Stimulated activated naive CD8-positive, alpha-beta T cell treated with anti-CD3 and anti-CD28 coated beads, Interleukin-15, amount 100 ng/mL, for 72 hours (primary cell): ENCODE results near the gene HABP4.

Experiments used
- ATAC-seq: fragments of 150-1000 bp; cut with Tn5 transposase; 2 replicates; pipeline ENCODE4 v1.10.0; 2021; ENCODE audit warnings: mild to moderate bottlenecking, moderate library complexity
- DNase-seq, 2 donors: peaks; one replicate each; pipeline ENCODE4 v3.0.0; 2021 to 2022
- H3K27ac Mint-ChIP-seq, 2 donors: one replicate each; pipeline ENCODE4 v1.8.0; 2022; ENCODE audit warnings: mild to moderate bottlenecking in 2 of 2, mixed read lengths in 2 of 2, moderate library complexity in 2 of 2
- H3K27me3 Mint-ChIP-seq: one replicate; pipeline ENCODE4 v1.8.0; 2022; ENCODE audit warnings: mixed read lengths
- H3K4me1 Mint-ChIP-seq: one replicate; pipeline ENCODE4 v1.8.0; 2022; ENCODE audit warnings: mild to moderate bottlenecking, mixed read lengths
- H3K4me3 Mint-ChIP-seq, 2 donors: one replicate each; pipeline ENCODE4 v1.8.0; 2022; ENCODE audit warnings: mild to moderate bottlenecking in 2 of 2, mixed read lengths in 2 of 2, moderate library complexity in 1 of 2
- H3K9me3 Mint-ChIP-seq, 2 donors: one replicate each; pipeline ENCODE4 v1.8.0; 2022; ENCODE audit warnings: mixed read lengths in 2 of 2

Gene HABP4

GRCh38 chr9:96483197-96483596, 33.2 kb downstream of the HABP4 start:
- Mint-ChIP-seq H3K27me3 (no peaks in the 10 kb centered on the region), H3K9me3 (no peaks in the 10 kb centered on the region), H3K4me3 (no peak overlapping the region), H3K4me1 (peaks cover 9% of the 10 kb centered on the region), H3K27ac (no peak overlapping the region)
- DNase-seq (no peak), ATAC-seq (no peak)

GRCh38 chr9:96483733-96484390, 33.9 kb downstream of the HABP4 start:
- Mint-ChIP-seq H3K9me3 (no peaks in the 10 kb centered on the region), H3K4me3 (no peak overlapping the region), H3K27ac (no peak overlapping the region), H3K4me1 (peaks cover 3% of the 10 kb centered on the region), H3K27me3 (no peaks in the 10 kb centered on the region)
- no peak for ATAC-seq
- DNase-seq, result no peak

- ATAC-seq, result peak; percentile 87
- H3K9me3 Mint-ChIP-seq, result no peaks in the 10 kb centered on the region
- no peaks in the 10 kb centered on the region for H3K27me3 Mint-ChIP-seq
- DNase-seq, result no peak
- H3K27ac Mint-ChIP-seq, result peak overlapping the region in 1 of 2 donors; percentile 85
- H3K4me3 Mint-ChIP-seq, result no peak overlapping the region
- H3K4me1 Mint-ChIP-seq, result no peaks in the 10 kb centered on the region
These were observed 34.6 kb downstream of the HABP4 start for GRCh38 chr9:96484521-96484931.

GRCh38 chr9:96485280-96485679, 35.3 kb downstream of the HABP4 start:
- Mint-ChIP-seq H3K27me3 (no peaks in the 10 kb centered on the region), H3K4me1 (no peaks in the 10 kb centered on the region), H3K9me3 (no peaks in the 10 kb centered on the region), H3K27ac (peak overlapping the region in 1 of 2 donors; percentile 81), H3K4me3 (no peak overlapping the region)
- DNase-seq (no peak), ATAC-seq (no peak)

- Mint-ChIP-seq H3K9me3 (no peaks in the 10 kb centered on the region), H3K27ac (no peak overlapping the region), H3K4me1 (peaks cover 2% of the 10 kb centered on the region), H3K4me3 (no peak overlapping the region), H3K27me3 (no peaks in the 10 kb centered on the region)
- no peak for ATAC-seq
- DNase-seq, result no peak
These were observed 36.5 kb downstream of the HABP4 start for GRCh38 chr9:96486386-96487028.

- H3K27ac Mint-ChIP-seq, result no peak overlapping the region
- no peak overlapping the region for H3K4me3 Mint-ChIP-seq
- peaks cover 7% of the 10 kb centered on the region for H3K4me1 Mint-ChIP-seq
- no peaks in the 10 kb centered on the region for H3K27me3 Mint-ChIP-seq
- no peaks in the 10 kb centered on the region for H3K9me3 Mint-ChIP-seq
- ATAC-seq (no peak), DNase-seq (no peak)
These were observed 37.0 kb downstream of the HABP4 start for GRCh38 chr9:96487029-96487396.

- no peak overlapping the region for H3K27ac Mint-ChIP-seq
- no peaks in the 10 kb centered on the region for H3K27me3 Mint-ChIP-seq
- H3K4me3 Mint-ChIP-seq, result no peak overlapping the region
- no peak for DNase-seq
- H3K4me1 Mint-ChIP-seq, result peaks cover 7% of the 10 kb centered on the region
- no peak for ATAC-seq
- no peaks in the 10 kb centered on the region for H3K9me3 Mint-ChIP-seq
These were observed 38.0 kb downstream of the HABP4 start for GRCh38 chr9:96487949-96488348.

- H3K27ac Mint-ChIP-seq, result no peak overlapping the region
These were observed 39.6 kb downstream of the HABP4 start for GRCh38 chr9:96489482-96489979.

GRCh38 chr9:96490534-96491078, 40.6 kb downstream of the HABP4 start:
- Mint-ChIP-seq H3K27ac (no peak overlapping the region), H3K9me3 (no peaks in the 10 kb centered on the region), H3K4me1 (peaks cover 7% of the 10 kb centered on the region), H3K27me3 (no peaks in the 10 kb centered on the region), H3K4me3 (no peak overlapping the region)
- DNase-seq (no peak), ATAC-seq (no peak)

More at GRCh38 chr9:96489482-96489979, 39.6 kb downstream of the HABP4 start:
- no peak for ATAC-seq
- no peak for DNase-seq
- Mint-ChIP-seq H3K4me3 (no peak overlapping the region), H3K27me3 (no peaks in the 10 kb centered on the region), H3K9me3 (no peaks in the 10 kb centered on the region), H3K4me1 (peaks cover 7% of the 10 kb centered on the region)

- Mint-ChIP-seq H3K4me3 (peak overlapping the region; percentile 39 to 41), H3K27me3 (no peaks in the 10 kb centered on the region), H3K27ac (peak overlapping the region; percentile 59 to 92), H3K4me1 (peaks cover 7% of the 10 kb centered on the region), H3K9me3 (no peaks in the 10 kb centered on the region)
- peak; percentile 86 for ATAC-seq
- no peak for DNase-seq
These were observed 41.3 kb downstream of the HABP4 start for GRCh38 chr9:96491079-96491879.

- Mint-ChIP-seq H3K4me1 (peaks cover 7% of the 10 kb centered on the region), H3K4me3 (peak overlapping the region; percentile 39 to 41), H3K27me3 (no peaks in the 10 kb centered on the region), H3K27ac (peak overlapping the region; percentile 59 to 92), H3K9me3 (no peaks in the 10 kb centered on the region)
- DNase-seq (no peak), ATAC-seq (no peak)
These were observed 42.0 kb downstream of the HABP4 start for GRCh38 chr9:96491880-96492525.

- H3K4me1 Mint-ChIP-seq, result peaks cover 7% of the 10 kb centered on the region
- no peaks in the 10 kb centered on the region for H3K9me3 Mint-ChIP-seq
- no peaks in the 10 kb centered on the region for H3K27me3 Mint-ChIP-seq
- ATAC-seq (no peak), DNase-seq (no peak)
- no peak overlapping the region for H3K27ac Mint-ChIP-seq
- H3K4me3 Mint-ChIP-seq, result no peak overlapping the region
These were observed 43.1 kb downstream of the HABP4 start for GRCh38 chr9:96492993-96493531.

- no peak for DNase-seq
- peaks cover 7% of the 10 kb centered on the region for H3K4me1 Mint-ChIP-seq
- H3K27me3 Mint-ChIP-seq, result peaks cover 2% of the 10 kb centered on the region
- H3K4me3 Mint-ChIP-seq, result no peak overlapping the region
- no peak for ATAC-seq
- H3K9me3 Mint-ChIP-seq, result no peaks in the 10 kb centered on the region
- peak overlapping the region; percentile 22 to 27 for H3K27ac Mint-ChIP-seq
These were observed 43.8 kb downstream of the HABP4 start for GRCh38 chr9:96493757-96494156.

- Mint-ChIP-seq H3K9me3 (no peaks in the 10 kb centered on the region), H3K4me3 (no peak overlapping the region), H3K27ac (peak overlapping the region; percentile 27 to 31), H3K4me1 (peaks cover 7% of the 10 kb centered on the region), H3K27me3 (peaks cover 7% of the 10 kb centered on the region)
- ATAC-seq (no peak), DNase-seq (no peak)
These were observed 44.3 kb downstream of the HABP4 start for GRCh38 chr9:96494215-96494800.

GRCh38 chr9:96495341-96495740, 45.4 kb downstream of the HABP4 start:
- DNase-seq, result no peak
- Mint-ChIP-seq H3K9me3 (no peaks in the 10 kb centered on the region), H3K27me3 (peaks cover 7% of the 10 kb centered on the region), H3K4me1 (peaks cover 7% of the 10 kb centered on the region), H3K4me3 (no peak overlapping the region), H3K27ac (peak overlapping the region; percentile 60 to 79)
- ATAC-seq, result no peak
